Lung (tissue), 12 donors: Measurements from ENCODE around the gene FGR. TPM values are rescaled to one million over a fixed set of nuclear protein-coding genes. Genes with fewer than 3 reads are reported as not detected.

Source experiments
- ATAC-seq: fragments of 200-7000 bp; cut with Tn5 transposase; one replicate; pipeline ENCODE4 v1.9.1; 2020; ENCODE audit warnings: moderate number of reproducible peaks; ENCODE audit not compliant: insufficient read depth, low FRiP score
- DNase-seq, 3 donors: peaks; one replicate each; pipeline ENCODE4 v3.0.0-alpha.2; 2013 to 2017
- H3K27ac ChIP-seq, 2 donors: one replicate each; pipeline ENCODE4 v1.5.1; 2013; ENCODE audit warnings: mild to moderate bottlenecking in 2 of 2, moderate library complexity in 2 of 2, control low read depth in 1 of 2, inconsistent platforms in 1 of 2, low read depth in 1 of 2, low read length in 1 of 2
- H3K27me3 ChIP-seq, 3 donors: one replicate each; pipeline ENCODE4 v1.5.1; 2013; ENCODE audit warnings: low read length in 2 of 3; ENCODE audit not compliant: control insufficient read depth in 3 of 3, insufficient read depth in 3 of 3
- H3K36me3 ChIP-seq, 4 donors: one replicate each; pipeline ENCODE4 v1.5.1; 2013; ENCODE audit warnings: low read length in 4 of 4, mild to moderate bottlenecking in 1 of 4, moderate library complexity in 1 of 4; ENCODE audit not compliant: control insufficient read depth in 4 of 4, insufficient read depth in 4 of 4
- H3K4me1 ChIP-seq, 5 donors: one replicate each; pipeline ENCODE4 v1.5.1; 2013; ENCODE audit warnings: low read length in 5 of 5, mild to moderate bottlenecking in 2 of 5, moderate library complexity in 1 of 5; ENCODE audit not compliant: control insufficient read depth in 5 of 5, insufficient read depth in 5 of 5
- H3K4me3 ChIP-seq: one replicate; pipeline ENCODE4 v1.5.1; 2013; ENCODE audit warnings: mild to moderate bottlenecking, control low read depth, moderate library complexity
- H3K9ac ChIP-seq, 2 donors: one replicate each; pipeline ENCODE4 v1.5.1; 2013; ENCODE audit warnings: low read length in 2 of 2, control low read depth in 1 of 2; ENCODE audit not compliant: insufficient read depth in 1 of 2
- H3K9me3 ChIP-seq, 4 donors: one replicate each; pipeline ENCODE4 v1.5.1; 2013; ENCODE audit warnings: low read length in 3 of 4, mild to moderate bottlenecking in 1 of 4, moderate library complexity in 1 of 4; ENCODE audit not compliant: control insufficient read depth in 4 of 4, insufficient read depth in 3 of 4
- CTCF ChIP-seq: IDR thresholded peaks from 2 replicates; pipeline ENCODE4 v1.5.1; 2012; ENCODE audit warnings: mild to moderate bottlenecking; ENCODE audit errors: control extremely low read depth, extremely low read depth
- WGBS, 2 donors: extraction: QIAGEN DNeasy Blood & Tissue Kit; methylation state at CpG; one replicate each; pipeline ENCODE4 v1.1.7; 2013; 5-methylcytosine and 5-hydroxymethylcytosine counted together
- polyA plus RNA-seq, 2 donors: library from polyadenylated mRNA; stranded (reverse); fragments of 200-250 nt; gene quantifications; one replicate each; pipeline ENCODE4 v1.2.1, GENCODE V29; 2013
- total RNA-seq, 2 donors: library from RNA; depleted of rRNA in 1 of 2; stranded (reverse); fragments of >200 nt in 1 of 2; gene quantifications; one replicate each; pipeline ENCODE4 v1.2.1, GENCODE V29; 2014 to 2021
- donor health status: control.
- donor health status: control.
- donor health status: Bipolar disorder and iron deficiency.
- donor health status: healthy.
- donor health status: DM: yes; HTN: yes; CAD: no.

Gene FGR
- total and polyA plus RNA-seq, 4 donors: 26.6 to 403 (median 111) TPM

DNA sequence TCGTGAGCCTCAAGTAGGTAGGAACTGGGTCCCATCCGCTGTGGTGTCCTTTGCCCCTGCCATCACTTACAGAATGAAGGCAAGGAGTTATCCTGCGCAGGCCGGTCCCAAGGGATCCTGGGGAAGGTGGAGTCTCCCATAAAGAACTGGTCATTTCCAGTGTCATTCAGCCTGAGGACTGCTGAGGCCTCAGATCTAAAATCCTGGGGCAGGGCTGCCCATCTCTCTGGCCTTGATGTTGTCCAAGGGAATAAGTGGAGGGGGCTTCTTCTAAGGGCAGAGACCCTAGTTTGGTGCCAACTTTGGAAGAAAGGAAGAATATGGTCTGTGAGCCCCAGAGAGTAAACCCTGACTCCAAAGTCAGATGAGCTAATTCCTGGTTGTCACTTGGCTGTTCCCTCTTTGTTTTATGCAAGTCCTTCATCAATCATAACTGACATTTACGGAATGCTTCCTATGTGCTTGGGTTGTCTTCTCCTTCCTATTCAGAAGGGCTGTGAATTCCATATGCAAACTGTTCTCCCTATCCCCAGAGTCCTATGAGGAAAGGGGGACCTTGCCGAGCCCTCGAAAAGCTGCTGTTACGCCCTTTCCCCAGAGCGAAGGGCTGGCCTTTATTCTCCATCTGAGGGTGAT, 30.1 kb upstream of the FGR start:
- Histone ChIP-seq H3K27me3 (no peaks in the 10 kb centered on the region), H3K4me1 (peaks cover 0 to 15% (median 0%) of the 10 kb centered on the region in 5 donors), H3K9me3 (no peaks in the 10 kb centered on the region), H3K9ac (no peak overlapping the region), H3K27ac (no peak overlapping the region), H3K36me3 (peaks cover 0 to 5% (median 0%) of the 10 kb centered on the region in 4 donors), H3K4me3 (no peak overlapping the region)
- WGBS, 2 donors: 87 to 92% methylated on average over 9 of the region's 9 CpGs
- TF ChIP-seq CTCF: no peak
- DNase-seq: no peak
- no peak for ATAC-seq

DNA sequence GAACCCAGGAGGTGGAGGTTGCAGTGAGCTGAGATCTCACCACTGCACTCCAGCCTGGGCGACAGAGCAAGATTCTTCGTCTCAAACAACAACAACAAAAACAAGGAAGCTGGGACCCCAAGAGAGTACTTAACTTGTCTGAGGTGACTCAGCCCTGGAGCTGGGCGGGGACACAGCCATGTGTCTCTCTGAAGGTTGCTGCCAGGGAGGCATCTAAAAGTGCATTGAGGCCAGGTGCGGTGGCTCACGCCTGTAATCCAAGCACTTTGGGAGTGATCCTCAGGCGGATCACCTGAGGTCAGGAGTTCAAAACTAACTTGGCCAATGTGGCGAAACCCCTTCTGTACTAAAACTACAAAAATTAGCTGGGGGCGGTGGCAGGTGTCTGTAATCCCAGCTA, 29.3 kb upstream of the FGR start:
- Histone ChIP-seq H3K27me3 (no peaks in the 10 kb centered on the region), H3K4me3 (no peak overlapping the region), H3K4me1 (peaks cover 0 to 13% (median 2%) of the 10 kb centered on the region in 5 donors), H3K27ac (no peak overlapping the region), H3K9me3 (no peaks in the 10 kb centered on the region), H3K9ac (no peak overlapping the region), H3K36me3 (peaks cover 0 to 5% (median 0%) of the 10 kb centered on the region in 4 donors)
- DNase-seq: no peak
- TF ChIP-seq CTCF: no peak
- ATAC-seq: no peak
- WGBS, 2 donors: 86 to 92% methylated on average over 8 of the region's 8 CpGs

DNA sequence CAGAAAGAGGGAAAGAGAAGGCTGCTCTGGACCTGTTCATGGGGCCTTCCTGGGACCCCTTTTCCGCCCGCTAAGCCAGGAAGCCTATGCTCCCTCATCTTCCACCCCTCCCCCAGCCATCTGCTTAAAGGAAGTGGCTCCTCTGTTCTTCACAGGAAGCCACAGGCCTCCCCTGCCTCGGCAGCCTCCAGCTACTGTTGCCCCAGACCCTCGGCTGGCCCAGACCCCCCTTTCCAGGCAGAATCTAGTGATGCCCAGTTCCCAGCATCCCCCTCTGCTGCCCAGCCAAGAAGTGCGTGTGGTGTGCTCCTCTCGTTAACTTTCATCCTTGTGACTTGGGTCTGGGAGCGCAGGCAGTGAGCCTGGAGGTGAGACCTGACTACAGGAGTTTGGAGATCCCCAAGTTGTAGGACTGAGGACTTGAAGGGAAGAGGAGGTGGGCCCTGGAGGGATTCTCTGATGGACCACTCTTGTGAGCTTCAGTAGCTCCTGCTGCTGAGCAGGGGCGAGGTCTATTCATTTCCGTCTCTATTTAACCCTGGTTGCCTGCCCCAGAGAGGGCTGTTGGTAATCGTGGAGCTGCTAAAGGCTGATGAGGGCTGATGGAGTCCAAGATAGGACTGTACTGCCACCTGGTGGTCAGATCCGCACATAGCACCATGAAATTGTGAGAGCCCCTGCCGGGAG, 27.9 kb upstream of the FGR start:
- Histone ChIP-seq H3K9ac (no peak overlapping the region), H3K4me3 (no peak overlapping the region), H3K4me1 (peaks cover 0 to 13% (median 4%) of the 10 kb centered on the region in 5 donors), H3K9me3 (no peaks in the 10 kb centered on the region), H3K27ac (peak overlapping the region; percentile 50 to 91), H3K27me3 (no peaks in the 10 kb centered on the region), H3K36me3 (peaks cover 0 to 5% (median 0%) of the 10 kb centered on the region in 4 donors)
- peak; percentile 88 to 92 (median 91) for DNase-seq
- WGBS, 2 donors: 10 to 24% methylated on average over 12 of the region's 12 CpGs
- ATAC-seq: peak; percentile 78
- peak; percentile 93 for TF ChIP-seq CTCF
